Endothelial cell of umbilical vein (primary cell): ENCODE data around the gene CALY. TPM values are rescaled to one million over a fixed set of nuclear protein-coding genes. Genes with fewer than 3 reads are reported as not detected.

ENCODE experiments used
- BruUV-seq: library from RNA; stranded (reverse); fragments of 400-500 nt; replicated peaks from 2 replicates; lab custom pipeline; 2021; lab: Mats Ljungman, UMichigan
- CTCF ChIA-PET: fragments of 300-600, 350-600 bp; sonication (Branson Sonifier 250); formaldehyde crosslinking; loops from one replicate; lab custom pipeline; 2021; ENCODE audit warnings: antibody characterized with exemption, inconsistent platforms; lab: Charles Lee
- POLR2A ChIA-PET: fragments of 300-600, 350-600 bp; sonication (Branson Sonifier 250); formaldehyde crosslinking; loops from one replicate; lab custom pipeline; 2021; ENCODE audit warnings: antibody characterized with exemption, inconsistent platforms; lab: Charles Lee
- DNase-seq: peaks from one replicate; pipeline ENCODE4 v3.0.0-alpha.2; 2011; ENCODE audit warnings: low read depth, low spot score
- FAIRE-seq: peaks from 2 replicates; lab custom pipeline; 2011; peaks lifted over from hg19 to GRCh38; lab: Jason Lieb, UNC
- H2AFZ ChIP-seq: 2 replicates; pipeline ENCODE4 v1.6.0; 2012; ENCODE audit warnings: low read depth, low read length, control low read depth, inconsistent platforms
- H3K27ac ChIP-seq: 2 replicates; pipeline ENCODE4 v1.5.1; 2011; ENCODE audit warnings: low read depth, mild to moderate bottlenecking, control low read depth, low read length, moderate library complexity; ENCODE audit not compliant: insufficient read depth
- H3K27me3 ChIP-seq, 2 experiments: 2 replicates each; pipeline versions ENCODE4 v1.6.0 to v1.6.1; 2011; ENCODE audit warnings: low read length in 2 of 2, mixed read lengths in 1 of 2; ENCODE audit not compliant: control insufficient read depth in 2 of 2, insufficient read depth in 2 of 2
- H3K36me3 ChIP-seq, 2 experiments: 2 replicates in 1 of 2; 3 replicates in 1 of 2; pipeline ENCODE4 v1.5.1; 2011; ENCODE audit warnings: low read length in 2 of 2, mild to moderate bottlenecking in 1 of 2, moderate library complexity in 1 of 2; ENCODE audit not compliant: control insufficient read depth in 2 of 2, insufficient read depth in 2 of 2; ENCODE audit errors: extremely low read depth in 1 of 2
- H3K4me1 ChIP-seq: 3 replicates; pipeline ENCODE4 v1.5.1; 2011; ENCODE audit warnings: mild to moderate bottlenecking, low read length; ENCODE audit not compliant: control insufficient read depth, insufficient read depth; ENCODE audit errors: extremely low read depth
- H3K4me2 ChIP-seq: 2 replicates; pipeline ENCODE4 v1.6.1; 2011; ENCODE audit warnings: low read length, control low read depth, mixed read lengths; ENCODE audit not compliant: insufficient read depth
- H3K4me3 ChIP-seq, 3 experiments: fragments of 200-600 bp in 1 of 3; sonication (generic), shearing (Covaris generic) in 1 of 3; replicated peaks in 1 of 3; 2 replicates each; pipeline ENCODE4 v1.5.1; 2011 to 2016; ENCODE audit warnings: control low read depth in 3 of 3, low read length in 3 of 3, mild to moderate bottlenecking in 2 of 3, inconsistent platforms in 1 of 3, low read depth in 1 of 3, moderate library complexity in 1 of 3; ENCODE audit not compliant: insufficient read depth in 1 of 3
- H3K79me2 ChIP-seq: 2 replicates; pipeline ENCODE4 v1.6.0; 2012; ENCODE audit warnings: low read length, inconsistent platforms; ENCODE audit not compliant: control insufficient read depth, insufficient read depth
- H3K9ac ChIP-seq: replicated peaks from 2 replicates; pipeline ENCODE3; 2011; ENCODE audit warnings: low read length, control low read depth; ENCODE audit not compliant: insufficient read depth; ENCODE audit errors: extremely low read depth
- H3K9me1 ChIP-seq: replicated peaks from 3 replicates; pipeline ENCODE4 v1.6.0; 2011; ENCODE audit warnings: mild to moderate bottlenecking, low read length; ENCODE audit not compliant: control insufficient read depth, insufficient read depth; ENCODE audit errors: extremely low read depth
- H3K9me3 ChIP-seq: replicated peaks from 2 replicates; pipeline ENCODE4 v1.5.1; 2012; ENCODE audit warnings: low read length, inconsistent platforms; ENCODE audit not compliant: control insufficient read depth, insufficient read depth
- H4K20me1 ChIP-seq: replicated peaks from 2 replicates; pipeline ENCODE3; 2011; ENCODE audit warnings: mild to moderate bottlenecking, low read length; ENCODE audit not compliant: control insufficient read depth, insufficient read depth; ENCODE audit errors: extremely low read depth
- CTCF ChIP-seq, 2 donors: IDR thresholded peaks; 1 replicate in 1 of 2; 2 replicates in 1 of 2; pipeline ENCODE4 v1.5.1; 2011; ENCODE audit warnings: low read length in 2 of 2, mild to moderate bottlenecking in 2 of 2, moderate library complexity in 2 of 2, control low read depth in 1 of 2, inconsistent platforms in 1 of 2, low read depth in 1 of 2; ENCODE audit not compliant: insufficient read depth in 1 of 2; ENCODE audit errors: extremely low read depth in 1 of 2
- EZH2 ChIP-seq: IDR thresholded peaks from 2 replicates; pipeline ENCODE4 v1.6.1; 2012; ENCODE audit warnings: borderline replicate concordance, low read depth, mild to moderate bottlenecking, moderate library complexity, low read length, inconsistent platforms; ENCODE audit not compliant: severe bottlenecking
- FOS ChIP-seq: IDR thresholded peaks from 2 replicates; pipeline ENCODE4 v1.6.1; 2011; ENCODE audit warnings: mild to moderate bottlenecking, low read length, moderate library complexity, borderline replicate concordance; ENCODE audit not compliant: insufficient read depth
- GATA2 ChIP-seq: IDR thresholded peaks from 2 replicates; pipeline ENCODE4 v1.7.0; 2011; ENCODE audit warnings: low read depth, mild to moderate bottlenecking, moderate library complexity, mixed read lengths, low read length; ENCODE audit not compliant: insufficient read length, insufficient read depth
- JUN ChIP-seq: IDR thresholded peaks from 2 replicates; pipeline ENCODE4 v1.6.1; 2011; ENCODE audit warnings: borderline replicate concordance, low read depth; ENCODE audit not compliant: insufficient read length, insufficient read depth
- MAX ChIP-seq: IDR thresholded peaks from 2 replicates; pipeline ENCODE4 v1.6.1; 2011; ENCODE audit not compliant: insufficient read depth, insufficient read length
- MYC ChIP-seq: IDR thresholded peaks from one replicate; pipeline ENCODE4 v1.6.1; 2011; ENCODE audit warnings: mild to moderate bottlenecking, low read depth, low read length
- POLR2A ChIP-seq: IDR thresholded peaks from 2 replicates; pipeline ENCODE4 v1.6.1; 2012; ENCODE audit warnings: low read depth, mild to moderate bottlenecking, control low read depth, low read length
- POLR2AphosphoS5 ChIP-seq: IDR thresholded peaks from 2 replicates; pipeline ENCODE4 v1.6.1; 2012; ENCODE audit warnings: low read depth, mild to moderate bottlenecking, control low read depth, low read length, moderate library complexity; ENCODE audit not compliant: insufficient read depth
- dilution Hi-C: fragments of 300-500 bp; cut with MboI; formaldehyde crosslinking; loops from one replicate; pipeline ENCODE4 v1.15.0; 2019; ENCODE audit warnings: low sequenced_read_pairs; ENCODE audit not compliant: extremely low pct_ligation_motif_present
- intact Hi-C: fragments of 100-400 bp; cut with micrococcal nuclease; formaldehyde crosslinking; loops from one replicate; pipeline ENCODE4 v1.10.0; 2022
- polyA plus RNA-seq, 4 experiments: library from polyadenylated mRNA; depleted of rRNA in 3 of 4; stranded (reverse) in 3 of 4; unstranded in 1 of 4; fragments of >200 nt; gene quantifications; 2 replicates each; pipeline versions ENCODE4 v1.2.1 to v1.2.3, GENCODE V29; 2011 to 2012; ENCODE audit warnings: missing spikeins in 1 of 4
- total RNA-seq: library from RNA; stranded (reverse); gene quantifications from 2 replicates; pipeline ENCODE4 v1.2.3, GENCODE V29; 2021

Gene CALY
- total and polyA plus RNA-seq, 2 donors (not counting 3 experiments of a cell fraction or from before 2014, with no cell fraction given): not detected

GRCh38 chr10:133277277-133277992, 59.3 kb downstream of the CALY start:
- DNase-seq (no peak), FAIRE-seq (no peak)
- CTCF ChIA-PET: interaction anchor here (1.2 to 1.5 kb wide), 2 partner anchors 14 to 315 kb away, joined by 3 to 6 read pairs; no protein-coding TSS in a partner anchor
- POLR2A ChIA-PET: no interaction called here
- Histone ChIP-seq H4K20me1 (no peaks in the 10 kb centered on the region), H3K4me3 (no peak overlapping the region), H3K4me2 (no peak overlapping the region), H3K36me3 (peaks cover 0 to 12% of the 10 kb centered on the region in 2 experiments), H3K27ac (no peak overlapping the region), H3K9me3 (no peaks in the 10 kb centered on the region), H3K4me1 (no peaks in the 10 kb centered on the region), H2AFZ (no peak overlapping the region), H3K9ac (no peak overlapping the region), H3K9me1 (no peaks in the 10 kb centered on the region), H3K27me3 (peaks cover 5 to 10% of the 10 kb centered on the region in 2 experiments), H3K79me2 (no peaks in the 10 kb centered on the region)
- TF ChIP-seq CTCF (IDR thresholded peaks at IDR 0.05; ENCODE audit: extremely low read depth in 1 of 2, insufficient read depth in 1 of 2, low read depth in 1 of 2, low read length in 2 of 2): no peak
- TF ChIP-seq MAX: no peak
- TF ChIP-seq FOS: no peak
- TF ChIP-seq EZH2: no peak
- no peak for TF ChIP-seq MYC
- TF ChIP-seq POLR2A: no peak
- TF ChIP-seq JUN: no peak
- TF ChIP-seq POLR2AphosphoS5: no peak
- TF ChIP-seq GATA2: no peak
- intact Hi-C loops (no loop called here), dilution Hi-C loops (no loop called here)
- BruUV-seq: no TSS peak
